ENCODE results near the gene BABAM1. TPM values are rescaled to one million over a fixed set of nuclear protein-coding genes. Genes with fewer than 3 reads are reported as not detected.

The BABAM1 gene
- total RNA-seq, 1 donor from 2014 or later: 67.9 TPM

- intact Hi-C loops (cut with DNase I): no loop called here
- Histone ChIP-seq H3K9me3 (no peaks in the 10 kb centered on the region), H3K4me1 (no peaks in the 10 kb centered on the region), H3K36me3 (peaks cover 4% of the 10 kb centered on the region), H3K27ac (no peak overlapping the region), H3K4me3 (no peak overlapping the region), H3K27me3 (no peaks in the 10 kb centered on the region)
- no peak for TF ChIP-seq CTCF (IDR thresholded peaks at IDR 0.05)
- ATAC-seq (no peak), DNase-seq (no peak)
These were observed 59.3 kb downstream of the BABAM1 start for GRCh38 chr19:17326595-17326966.

GRCh38 chr19:17327068-17327653 is 59.9 kb downstream of the BABAM1 start:
- no peaks in the 10 kb centered on the region for H3K9me3 ChIP-seq
- H3K36me3 ChIP-seq: no peaks in the 10 kb centered on the region
- H3K4me3 ChIP-seq: no peak overlapping the region
- no peak overlapping the region for H3K27ac ChIP-seq
- H3K4me1 ChIP-seq: no peaks in the 10 kb centered on the region
- no peaks in the 10 kb centered on the region for H3K27me3 ChIP-seq
- ATAC-seq (no peak), DNase-seq (no peak)
- intact Hi-C loops (cut with DNase I): no loop called here
- no peak for TF ChIP-seq CTCF (IDR thresholded peaks at IDR 0.05)

GRCh38 chr19:17327654-17328516 is 60.6 kb downstream of the BABAM1 start:
- Histone ChIP-seq H3K4me3 (peak overlapping the region; percentile 47), H3K9me3 (no peaks in the 10 kb centered on the region), H3K36me3 (no peaks in the 10 kb centered on the region), H3K4me1 (no peaks in the 10 kb centered on the region), H3K27ac (peak overlapping the region; percentile 66), H3K27me3 (no peaks in the 10 kb centered on the region)
- intact Hi-C loops (cut with DNase I): no loop called here
- peak; percentile 29 for TF ChIP-seq CTCF (IDR thresholded peaks at IDR 0.05)
- ATAC-seq (peak; percentile 87), DNase-seq (peak; percentile 92)

Other genes starting within 250 kb of the BABAM1 start
- gene CPAMD8, start 240.6 kb upstream of the BABAM1 start, total RNA-seq: 50.9 TPM
- 8.1 TPM for gene HAUS8, start 192.0 kb upstream of the BABAM1 start, total RNA-seq
- gene MYO9B, start 191.7 kb upstream of the BABAM1 start, total RNA-seq: 137 TPM
- gene USE1, start 52.1 kb upstream of the BABAM1 start, total RNA-seq: 24.0 TPM
- 31.6 TPM for gene OCEL1, start 41.2 kb upstream of the BABAM1 start, total RNA-seq
- gene NR2F6, start 21.5 kb upstream of the BABAM1 start, total RNA-seq: 41.7 TPM
- 14.0 TPM for gene USHBP1, start 2.7 kb upstream of the BABAM1 start, total RNA-seq
- gene ANKLE1, start 14.5 kb downstream of the BABAM1 start, total RNA-seq: 0.64 TPM
- gene ABHD8, start 36.0 kb downstream of the BABAM1 start, total RNA-seq: 17.1 TPM
- 84.9 TPM for gene MRPL34, start 38.4 kb downstream of the BABAM1 start, total RNA-seq
- gene DDA1, start 42.1 kb downstream of the BABAM1 start, total RNA-seq: 30.4 TPM
- gene ANO8, start 67.4 kb downstream of the BABAM1 start, total RNA-seq: 14.6 TPM
- 17.7 TPM for gene GTPBP3, start 70.1 kb downstream of the BABAM1 start, total RNA-seq
- 174 TPM for gene PLVAP, start 109.9 kb downstream of the BABAM1 start, total RNA-seq
- gene CCDC194, start 126.8 kb downstream of the BABAM1 start, total RNA-seq: 2.0 TPM
- gene BST2, start 138.2 kb downstream of the BABAM1 start, total RNA-seq: 133 TPM
- gene MVB12A, start 152.6 kb downstream of the BABAM1 start, total RNA-seq: 36.3 TPM
- not detected for gene TMEM221, start 181.2 kb downstream of the BABAM1 start, total RNA-seq
- not detected for gene NXNL1, start 193.5 kb downstream of the BABAM1 start, total RNA-seq
- 27.8 TPM for gene SLC27A1, start 203.1 kb downstream of the BABAM1 start, total RNA-seq
- 78.0 TPM for gene PGLS, start 244.2 kb downstream of the BABAM1 start, total RNA-seq

All from upper lobe of right lung (tissue), 1 donor.